Cardiac fibroblast (primary cell): ENCODE measurements around the gene AFAP1L1.

Experiments
- DNase-seq, 2 donors: peaks; one replicate each; pipeline versions ENCODE4 v3.0.0 to v3.0.0-alpha.2; 2010; ENCODE audit warnings: low read depth in 2 of 2
- H3K4me3 ChIP-seq, 2 donors: replicated peaks in 1 of 2; 1 replicate in 1 of 2; 2 replicates in 1 of 2; pipeline ENCODE4 v1.5.1; 2011; ENCODE audit warnings: low read depth in 2 of 2, low read length in 2 of 2, mild to moderate bottlenecking in 2 of 2, moderate library complexity in 1 of 2
- TF ChIP-seq, protein P1 (sequence below): IDR thresholded peaks from one replicate; pipeline ENCODE4 v1.5.1; 2011; ENCODE audit warnings: low read depth, mild to moderate bottlenecking, low read length, inconsistent platforms

AFAP1L1 gene

DNA sequence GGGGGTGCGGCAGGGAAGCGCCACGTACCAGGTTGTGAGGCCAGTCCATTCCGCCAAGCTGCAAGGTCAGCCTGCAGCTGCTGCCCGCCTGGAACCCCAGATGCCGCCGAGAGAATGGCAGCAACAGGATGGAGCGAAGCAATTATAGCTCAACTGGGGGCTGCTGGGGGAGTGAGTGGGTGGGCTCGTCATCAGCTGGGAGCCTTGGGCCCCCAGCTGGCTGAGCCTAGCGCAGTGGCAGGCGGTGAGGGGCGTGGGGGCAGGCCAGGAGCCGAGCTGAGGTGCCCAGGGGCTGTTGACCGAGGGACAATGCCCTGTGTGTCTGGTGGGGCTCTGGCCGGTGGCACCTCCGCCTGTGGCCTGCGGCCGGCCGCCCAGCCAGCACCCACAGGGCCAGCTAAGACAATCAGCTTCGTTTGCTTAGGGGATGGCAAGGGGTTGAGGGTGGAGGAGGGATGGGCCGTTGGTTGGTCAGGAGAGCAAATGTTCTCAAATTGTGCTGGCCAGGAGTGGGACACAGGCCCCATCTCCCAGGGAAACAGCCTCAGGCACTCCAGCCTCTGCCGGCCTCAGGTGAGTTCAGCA is 107.6 kb downstream of the AFAP1L1 start, which contains the start of gene IL17B:
IL17B (minus strand) TSS at position 116 of the 585 bp plus-strand sequence; CDS start at position 49, 67 bp downstream.
- no peak within 1 kb of the TSS for H3K4me3 ChIP-seq
- TF ChIP-seq, protein P1, sequence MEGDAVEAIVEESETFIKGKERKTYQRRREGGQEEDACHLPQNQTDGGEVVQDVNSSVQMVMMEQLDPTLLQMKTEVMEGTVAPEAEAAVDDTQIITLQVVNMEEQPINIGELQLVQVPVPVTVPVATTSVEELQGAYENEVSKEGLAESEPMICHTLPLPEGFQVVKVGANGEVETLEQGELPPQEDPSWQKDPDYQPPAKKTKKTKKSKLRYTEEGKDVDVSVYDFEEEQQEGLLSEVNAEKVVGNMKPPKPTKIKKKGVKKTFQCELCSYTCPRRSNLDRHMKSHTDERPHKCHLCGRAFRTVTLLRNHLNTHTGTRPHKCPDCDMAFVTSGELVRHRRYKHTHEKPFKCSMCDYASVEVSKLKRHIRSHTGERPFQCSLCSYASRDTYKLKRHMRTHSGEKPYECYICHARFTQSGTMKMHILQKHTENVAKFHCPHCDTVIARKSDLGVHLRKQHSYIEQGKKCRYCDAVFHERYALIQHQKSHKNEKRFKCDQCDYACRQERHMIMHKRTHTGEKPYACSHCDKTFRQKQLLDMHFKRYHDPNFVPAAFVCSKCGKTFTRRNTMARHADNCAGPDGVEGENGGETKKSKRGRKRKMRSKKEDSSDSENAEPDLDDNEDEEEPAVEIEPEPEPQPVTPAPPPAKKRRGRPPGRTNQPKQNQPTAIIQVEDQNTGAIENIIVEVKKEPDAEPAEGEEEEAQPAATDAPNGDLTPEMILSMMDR, result no peak
- no peak for DNase-seq

DNA sequence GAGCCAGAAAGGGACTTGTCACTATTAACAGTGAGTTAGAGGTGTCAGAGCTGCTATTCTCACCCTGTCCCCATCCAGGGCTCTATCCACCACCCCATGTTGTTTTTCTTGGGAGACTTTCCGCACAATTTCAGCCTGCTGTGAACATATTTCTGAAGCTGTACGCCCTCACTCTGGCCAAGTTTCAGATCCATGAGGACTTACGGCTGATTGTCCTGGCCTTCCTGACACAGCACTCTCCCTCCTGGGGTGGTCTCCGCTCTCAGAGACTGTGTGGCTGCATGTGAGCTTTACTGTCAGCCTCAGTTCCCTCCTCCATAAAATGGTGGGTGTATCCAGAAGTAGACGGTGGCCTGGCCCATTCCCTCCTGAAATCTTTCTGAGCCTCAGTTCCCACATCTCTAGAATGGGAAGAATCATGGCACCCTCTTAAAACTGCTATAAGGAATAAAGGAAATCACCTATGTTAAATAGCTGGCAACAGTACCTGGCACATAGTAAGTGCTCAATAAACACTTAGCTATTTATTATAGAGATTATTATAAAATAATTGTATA is 108.2 kb downstream of the AFAP1L1 start:
- no peak for DNase-seq
- no peak overlapping the region for H3K4me3 ChIP-seq
- TF ChIP-seq, protein P1, result no peak

DNA sequence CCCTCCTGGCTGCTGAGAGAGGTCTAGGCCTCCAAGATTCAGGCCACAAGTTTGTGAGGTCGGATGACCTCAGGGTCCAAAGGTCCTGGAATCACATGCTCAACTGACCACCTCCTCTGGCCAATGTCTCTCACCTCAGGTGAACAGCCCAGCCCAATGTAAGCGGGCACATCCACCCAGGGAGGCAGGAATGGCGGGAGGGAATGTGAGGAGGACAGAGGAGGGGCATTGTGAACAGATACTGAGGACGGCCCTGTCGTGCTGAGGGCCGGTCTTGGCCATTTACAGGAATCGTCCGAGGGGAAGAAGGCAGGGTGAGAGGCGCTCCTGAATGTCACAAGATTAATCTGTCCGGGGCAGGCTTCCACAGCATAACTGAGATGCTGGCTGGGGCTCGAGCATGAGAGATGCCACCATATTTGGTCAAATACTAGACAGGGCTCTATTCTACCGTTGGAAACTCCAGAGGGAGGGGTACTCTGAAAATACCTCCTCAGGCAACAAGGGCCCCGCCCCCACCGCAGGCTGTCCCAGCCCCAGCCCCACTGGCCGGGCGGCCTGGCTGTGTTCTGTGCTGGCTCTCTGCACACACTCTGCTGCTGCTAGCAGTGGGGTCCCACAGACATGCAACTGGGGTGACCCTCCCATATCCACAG is 108.9 kb downstream of the AFAP1L1 start:
- H3K4me3 ChIP-seq, result no peak overlapping the region
- DNase-seq, result no peak
- TF ChIP-seq, protein P1, result no peak

DNA sequence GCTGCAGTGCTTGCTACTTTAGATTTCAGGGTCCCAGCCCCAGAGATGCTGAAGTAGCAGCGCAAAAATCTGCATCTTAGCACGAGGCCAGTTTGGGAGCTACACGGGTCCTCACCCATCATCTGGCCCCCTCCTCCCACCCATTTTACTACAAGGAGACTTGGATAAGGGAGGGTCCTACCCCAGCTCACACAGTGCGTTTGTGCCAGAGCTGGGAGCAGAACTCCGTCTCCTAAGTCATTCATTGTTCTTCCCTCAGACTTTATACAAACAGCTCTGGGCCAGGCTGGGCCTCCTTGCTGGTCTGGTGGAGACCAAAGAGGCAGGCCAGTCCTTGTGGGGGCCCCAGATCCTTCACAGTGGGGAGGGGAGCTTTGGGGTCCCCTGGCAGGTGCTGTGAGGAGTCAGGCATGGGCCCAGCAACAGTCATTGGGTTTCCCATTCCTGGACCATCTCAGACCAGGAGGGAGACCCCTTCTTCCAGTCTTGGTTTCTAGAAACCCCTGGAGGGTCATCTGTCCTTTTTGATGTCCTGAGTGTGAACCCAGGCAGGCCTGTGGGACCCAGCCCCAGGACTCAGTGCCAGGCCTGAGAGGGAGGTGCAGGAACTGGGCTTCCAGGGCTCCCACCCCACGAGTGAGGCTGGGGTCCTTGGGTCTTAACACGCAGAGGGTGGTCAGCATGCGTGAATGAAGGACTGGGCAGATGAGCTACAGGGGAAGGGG is 109.8 kb downstream of the AFAP1L1 start:
- H3K4me3 ChIP-seq, result no peak overlapping the region
- TF ChIP-seq, protein P1, result no peak
- DNase-seq, result no peak

DNA sequence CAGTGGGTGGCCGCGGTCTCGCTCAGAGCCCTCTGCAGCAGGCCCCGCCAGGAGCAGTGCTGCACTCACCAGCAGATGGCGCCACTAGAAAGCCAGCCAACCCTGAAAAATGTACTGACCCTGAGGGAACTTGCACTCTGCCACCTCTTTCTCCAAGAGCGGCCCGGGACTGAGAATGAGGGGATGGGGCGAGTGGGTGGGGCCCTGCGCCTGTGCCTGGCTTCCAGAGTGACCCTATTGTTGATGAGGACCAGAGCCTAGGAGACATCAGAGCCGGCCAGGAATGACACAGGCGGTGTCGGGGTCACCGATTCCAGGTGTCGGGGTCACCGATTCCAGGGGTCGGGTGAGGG is 110.3 kb downstream of the AFAP1L1 start:
- TF ChIP-seq, protein P1, result peak; percentile 95
- no peak overlapping the region for H3K4me3 ChIP-seq
- DNase-seq, result peak; percentile 81 to 82

DNA sequence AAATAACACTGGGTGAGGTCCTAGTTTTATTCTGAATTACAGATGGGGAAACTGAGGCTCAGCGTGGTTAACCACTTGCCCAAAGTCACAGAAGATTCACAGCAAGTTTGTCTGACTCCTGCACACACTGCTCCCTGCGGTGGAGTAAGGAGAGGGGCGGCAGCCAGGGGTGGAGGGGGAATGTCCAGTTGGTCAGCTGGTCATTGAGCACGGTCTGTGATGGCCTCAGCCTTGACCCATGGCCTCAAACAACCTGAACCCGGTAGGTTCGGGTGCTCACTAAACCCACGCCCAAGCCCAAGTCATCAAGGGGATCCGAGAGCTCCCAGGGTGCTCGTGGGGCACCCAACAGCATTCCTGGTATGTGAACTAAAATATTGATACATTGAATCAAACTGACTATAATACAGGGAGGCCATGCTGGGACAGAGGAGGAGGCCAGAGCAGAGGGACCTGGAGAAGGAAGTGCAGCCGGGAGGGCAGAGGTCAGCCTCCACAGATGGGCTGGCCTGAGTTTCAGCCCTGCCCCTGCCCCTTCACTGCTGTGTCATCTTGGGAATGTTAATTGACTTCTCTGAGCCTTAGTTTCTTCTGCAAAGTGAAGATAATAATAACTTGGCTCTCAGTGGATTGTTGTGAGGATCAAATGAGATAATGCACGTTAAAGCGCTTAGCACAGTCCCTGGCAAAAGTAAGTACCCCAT is 111.0 kb downstream of the AFAP1L1 start:
- TF ChIP-seq, protein P1, result no peak
- H3K4me3 ChIP-seq, result no peak overlapping the region
- DNase-seq, result no peak
